Right lobe of liver (tissue), 6 donors: ENCODE results near the gene UTP18. TPM values are rescaled to one million over a fixed set of nuclear protein-coding genes. Genes with fewer than 3 reads are reported as not detected.
A peak's percentile ranks its signal among the peaks of the same experiment; 100 is the strongest.
"Not testable (repeated sequence)": the region's sequence is repeated elsewhere in the genome, so short reads cannot be mapped to it uniquely, and the experiment has no call there.

Experiments used
- ATAC-seq, 4 donors: fragments of 200-7000 bp; cut with Tn5 transposase; one replicate each; pipeline ENCODE4 v1.9.1; 2020; ENCODE audit warnings: mild to moderate bottlenecking in 4 of 4, moderate library complexity in 4 of 4
- DNase-seq, 3 donors: peaks; one replicate each; pipeline ENCODE4 v3.0.0-alpha.2; 2020
- H3K27ac ChIP-seq, 3 donors: fragments of 200-600 bp; one replicate each; pipeline ENCODE4 v1.8.0; 2022
- H3K27me3 ChIP-seq, 2 donors: fragments of 200-600 bp; one replicate each; pipeline ENCODE4 v1.8.0; 2022
- H3K36me3 ChIP-seq, 4 donors: fragments of 200-600 bp; sonication (generic) in 1 of 4; one replicate each; pipeline versions ENCODE4 v1.5.1 to v1.8.0; 2017 to 2022; ENCODE audit warnings: control low read depth in 1 of 4
- H3K4me1 ChIP-seq, 4 donors: fragments of 200-600 bp; sonication (generic) in 1 of 4; one replicate each; pipeline versions ENCODE4 v1.5.1 to v1.8.0; 2017 to 2022; ENCODE audit warnings: control low read depth in 1 of 4
- H3K4me3 ChIP-seq, 3 donors: fragments of 200-600 bp; one replicate each; pipeline ENCODE4 v1.8.0; 2022
- H3K9me3 ChIP-seq, 4 donors: fragments of 200-600 bp; sonication (generic) in 1 of 4; one replicate each; pipeline versions ENCODE4 v1.5.1 to v1.8.0; 2017 to 2022; ENCODE audit warnings: control low read depth in 1 of 4
- POLR2A ChIP-seq: fragments of 450-650 bp; IDR thresholded peaks from one replicate; pipeline ENCODE4 v1.6.1; 2017; ENCODE audit warnings: antibody characterized with exemption, mild to moderate bottlenecking
- WGBS: methylation state at CpG from one replicate; pipeline ENCODE4 v1.1.6; 2018; ENCODE audit warnings: low coverage, low lambda C conversion rate; ENCODE audit not compliant: insufficient coverage; ENCODE audit errors: missing lambda C conversion rate; 5-methylcytosine and 5-hydroxymethylcytosine counted together
- intact Hi-C, 2 donors: fragments of 100-400 bp; cut with DNase I; formaldehyde crosslinking; loops; one replicate each; pipeline versions ENCODE4 v1.11.2 to v1.14.1; 2022
- total RNA-seq, 6 experiments: library from RNA; depleted of rRNA in 2 of 6; stranded (reverse); fragments of >200 nt in 2 of 6; fragmentation: NEBNext Ultra II Directional in 3 of 6; extraction: Animal tissue kit (Norgen Biotek cat#: 25700) in 3 of 6; gene quantifications; one replicate each; pipeline versions ENCODE4 v1.1.0 to v1.2.4, GENCODE V29; 2016 to 2023
- TF ChIP-seq, protein P1 (sequence below), 4 donors: fragments of 200-600 bp in 3 of 4; fragments of 450-650 bp in 1 of 4; IDR thresholded peaks; one replicate each; pipeline versions ENCODE4 v1.5.1 to v1.8.0; 2016 to 2022; ENCODE audit warnings: antibody characterized with exemption in 4 of 4, mild to moderate bottlenecking in 2 of 4
- donor health status: DM: no; HTN: yes; CAD: no.
- donor health status: DM: no; HTN: no; CAD: no.
- donor health status: DM: no; HTN: no; CAD: no.
- donor health status: DM: no; HTN: yes; CAD: no.
- donor health status: DM: no; HTN: yes; CAD: no.

The UTP18 gene
- total RNA-seq, 6 experiments from 2014 or later, result 12.0 to 15.3 (median 13.7) TPM

DNA sequence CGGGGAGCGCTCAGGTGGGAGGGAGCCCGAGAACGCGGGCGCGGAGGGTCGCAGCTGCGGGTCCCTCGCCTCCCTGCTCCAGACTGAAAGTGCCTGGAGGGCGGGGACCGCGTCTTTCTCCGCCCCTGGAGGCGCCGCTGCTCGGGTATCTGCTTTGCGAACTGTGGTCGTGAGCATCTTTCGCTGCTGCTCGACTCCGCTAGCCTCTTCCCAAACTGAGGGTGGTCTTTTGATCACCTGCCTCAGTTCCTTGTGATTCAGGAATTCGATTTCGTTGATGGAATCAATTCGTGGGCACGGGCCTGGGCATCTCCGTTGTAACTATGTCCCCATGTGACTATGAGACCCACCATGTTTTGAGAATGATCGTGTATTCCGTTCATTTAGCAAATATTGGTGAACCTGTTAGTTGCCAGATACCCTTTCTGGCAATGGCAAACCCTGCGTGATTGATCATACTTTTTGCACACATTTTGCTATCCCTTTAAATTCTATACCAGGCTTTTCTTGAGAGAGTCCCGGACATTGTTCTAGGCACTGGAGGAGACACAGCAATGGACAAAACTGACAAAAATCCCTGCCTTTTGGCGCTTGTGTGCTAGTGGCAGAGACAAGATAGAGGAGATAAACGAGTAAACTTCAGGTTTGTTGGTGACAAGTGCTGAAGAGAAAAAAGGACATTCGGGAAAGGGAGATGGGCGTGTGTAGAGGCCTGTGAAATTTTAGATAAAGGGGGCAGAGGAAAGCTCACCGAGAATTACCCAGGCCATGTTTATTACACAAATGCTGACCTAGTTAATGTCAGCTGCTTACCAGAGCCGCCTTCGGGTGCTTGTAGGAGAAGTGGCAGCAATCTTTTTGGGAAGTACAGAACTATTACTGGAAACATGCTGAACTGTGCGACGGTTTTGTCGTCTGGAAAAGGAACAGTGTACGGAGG lies 948 bp downstream of the UTP18 start:
- ATAC-seq (no peak), DNase-seq (peak in 1 of 3 donors; percentile 79)
- WGBS, result 15% methylated on average over 25 of the region's 42 CpGs
- TF ChIP-seq, protein P1, sequence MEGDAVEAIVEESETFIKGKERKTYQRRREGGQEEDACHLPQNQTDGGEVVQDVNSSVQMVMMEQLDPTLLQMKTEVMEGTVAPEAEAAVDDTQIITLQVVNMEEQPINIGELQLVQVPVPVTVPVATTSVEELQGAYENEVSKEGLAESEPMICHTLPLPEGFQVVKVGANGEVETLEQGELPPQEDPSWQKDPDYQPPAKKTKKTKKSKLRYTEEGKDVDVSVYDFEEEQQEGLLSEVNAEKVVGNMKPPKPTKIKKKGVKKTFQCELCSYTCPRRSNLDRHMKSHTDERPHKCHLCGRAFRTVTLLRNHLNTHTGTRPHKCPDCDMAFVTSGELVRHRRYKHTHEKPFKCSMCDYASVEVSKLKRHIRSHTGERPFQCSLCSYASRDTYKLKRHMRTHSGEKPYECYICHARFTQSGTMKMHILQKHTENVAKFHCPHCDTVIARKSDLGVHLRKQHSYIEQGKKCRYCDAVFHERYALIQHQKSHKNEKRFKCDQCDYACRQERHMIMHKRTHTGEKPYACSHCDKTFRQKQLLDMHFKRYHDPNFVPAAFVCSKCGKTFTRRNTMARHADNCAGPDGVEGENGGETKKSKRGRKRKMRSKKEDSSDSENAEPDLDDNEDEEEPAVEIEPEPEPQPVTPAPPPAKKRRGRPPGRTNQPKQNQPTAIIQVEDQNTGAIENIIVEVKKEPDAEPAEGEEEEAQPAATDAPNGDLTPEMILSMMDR (IDR thresholded peaks at IDR 0.05), result no peak
- TF ChIP-seq POLR2A, result no peak
- Histone ChIP-seq H3K27ac (peak overlapping the region; percentile 95 to 97 (median 96)), H3K4me1 (peaks cover 0 to 40% (median 14%) of the 10 kb centered on the region in 4 donors), H3K4me3 (peak overlapping the region; percentile 89 to 99 (median 98)), H3K9me3 (no peaks in the 10 kb centered on the region), H3K36me3 (peaks cover 0 to 13% (median 0%) of the 10 kb centered on the region in 4 donors), H3K27me3 (no peaks in the 10 kb centered on the region)
- intact Hi-C loops, result no loop called here

DNA sequence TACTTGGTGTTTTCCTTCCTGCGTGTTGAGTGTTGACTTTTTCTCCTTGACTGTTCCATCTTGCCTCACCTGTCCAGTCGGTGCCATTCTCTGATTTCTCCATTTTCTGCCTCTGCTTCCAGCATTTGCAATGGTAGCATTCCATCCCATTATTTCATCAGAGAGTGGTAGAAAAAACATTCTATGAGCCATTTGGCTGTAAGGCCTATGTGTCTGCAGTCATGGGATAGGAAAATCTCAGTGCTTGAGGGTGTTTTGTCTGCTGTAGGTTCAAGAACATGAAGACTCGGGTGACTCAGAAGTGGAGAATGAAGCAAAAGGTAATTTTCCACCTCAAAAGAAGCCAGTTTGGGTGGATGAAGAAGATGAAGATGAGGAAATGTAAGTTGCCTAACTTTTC lies 2.7 kb downstream of the UTP18 start:
- H3K27ac ChIP-seq, result no peak overlapping the region
- 98% methylated on average over 3 of the region's 3 CpGs for WGBS
- TF ChIP-seq, protein P1 (IDR thresholded peaks at IDR 0.05), result no peak
- TF ChIP-seq POLR2A, result no peak
- no peak overlapping the region for H3K4me3 ChIP-seq
- H3K9me3 ChIP-seq, result no peaks in the 10 kb centered on the region
- intact Hi-C loops, result no loop called here
- no peak for DNase-seq
- H3K4me1 ChIP-seq, result peaks cover 0 to 23% (median 6%) of the 10 kb centered on the region in 4 donors
- H3K27me3 ChIP-seq, result no peaks in the 10 kb centered on the region
- ATAC-seq, result no peak
- H3K36me3 ChIP-seq, result peaks cover 0 to 18% (median 7%) of the 10 kb centered on the region in 4 donors

DNA sequence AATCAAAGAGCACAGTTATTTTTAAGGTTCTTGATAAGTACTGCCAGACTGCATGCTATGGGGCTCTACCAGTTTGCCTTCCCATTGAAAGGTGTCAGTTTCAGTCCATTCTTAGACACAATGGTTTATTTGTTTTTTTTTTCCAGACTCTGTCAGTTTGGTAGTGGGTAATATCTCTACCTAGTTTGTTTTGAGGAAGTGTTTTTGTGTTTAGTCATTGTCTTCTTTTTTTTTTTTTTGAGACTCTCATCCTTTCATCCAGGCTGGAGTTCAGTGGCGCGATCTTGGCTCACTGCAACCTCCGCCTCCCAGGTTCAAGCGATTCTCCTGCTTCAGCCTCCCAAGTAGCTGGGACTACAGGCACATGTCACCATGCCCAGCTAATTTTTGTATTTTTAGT lies 4.1 kb downstream of the UTP18 start:
- 89% methylated on average over 4 of the region's 4 CpGs for WGBS
- H3K27ac ChIP-seq, intact Hi-C loops, H3K4me3 ChIP-seq, H3K9me3 ChIP-seq, H3K27me3 ChIP-seq, ATAC-seq, DNase-seq: not testable (repeated sequence)
- H3K4me1 ChIP-seq, result peaks cover 0 to 13% (median 2%) of the 10 kb centered on the region in 4 donors
- H3K36me3 ChIP-seq, result peaks cover 0 to 31% (median 7%) of the 10 kb centered on the region in 4 donors

DNA sequence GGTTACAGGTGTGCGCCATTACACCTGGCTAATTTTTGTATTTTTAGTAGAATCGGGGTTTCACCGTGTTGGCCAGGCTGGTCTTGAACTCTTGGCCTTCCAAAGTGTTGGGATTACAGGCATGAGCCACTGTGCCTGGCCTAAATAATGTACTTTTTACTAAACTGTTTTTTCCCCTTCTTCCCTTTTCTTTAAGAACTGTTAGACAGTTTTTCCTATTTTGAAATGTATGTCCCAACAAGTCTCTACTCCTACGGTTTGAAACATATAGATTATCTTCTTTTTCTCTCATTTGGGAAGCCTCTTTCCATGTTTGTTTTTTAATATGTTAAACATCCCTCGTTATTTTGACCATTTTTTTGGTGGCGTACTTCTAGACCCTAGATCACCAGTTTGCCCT lies 9.6 kb downstream of the UTP18 start:
- Histone ChIP-seq H3K4me1 (no peaks in the 10 kb centered on the region), H3K36me3 (peaks cover 0 to 46% (median 7%) of the 10 kb centered on the region in 4 donors), H3K27ac (no peak overlapping the region), H3K27me3 (no peaks in the 10 kb centered on the region), H3K4me3 (no peak overlapping the region), H3K9me3 (no peaks in the 10 kb centered on the region)
- 93% methylated on average over 6 of the region's 6 CpGs for WGBS
- TF ChIP-seq, protein P1 (IDR thresholded peaks at IDR 0.05), result no peak
- no peak for TF ChIP-seq POLR2A
- intact Hi-C loops, result no loop called here
- DNase-seq (no peak), ATAC-seq (no peak)

DNA sequence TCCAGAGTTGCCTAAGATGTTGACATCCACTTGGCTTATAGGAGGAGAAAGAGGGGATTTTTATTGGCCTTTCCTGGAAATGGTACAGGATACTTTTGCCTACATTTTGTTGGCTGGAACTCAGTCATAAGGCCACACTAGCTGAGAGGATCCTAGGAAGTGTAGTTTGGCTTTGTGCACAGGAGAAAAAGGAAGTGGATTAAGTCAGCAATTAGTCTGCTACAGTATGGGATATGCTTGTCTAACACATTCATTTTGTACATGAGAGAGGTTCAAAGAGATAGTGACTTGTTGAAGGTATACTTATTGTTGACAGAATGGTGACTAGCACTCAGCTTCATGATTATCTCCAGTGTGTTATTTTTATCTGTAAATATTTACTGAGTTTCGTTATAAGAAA lies 10.3 kb downstream of the UTP18 start:
- intact Hi-C loops, result no loop called here
- H3K4me3 ChIP-seq, result no peak overlapping the region
- no peaks in the 10 kb centered on the region for H3K9me3 ChIP-seq
- 27% methylated on average over 1 of the region's 1 CpG for WGBS
- no peaks in the 10 kb centered on the region for H3K27me3 ChIP-seq
- DNase-seq (no peak), ATAC-seq (peak in 2 of 4 donors; percentile 25 to 31)
- peaks cover 0 to 50% (median 7%) of the 10 kb centered on the region in 4 donors for H3K36me3 ChIP-seq
- no peaks in the 10 kb centered on the region for H3K4me1 ChIP-seq
- H3K27ac ChIP-seq, result no peak overlapping the region
- TF ChIP-seq, protein P1 (IDR thresholded peaks at IDR 0.05), result no peak
- TF ChIP-seq POLR2A, result no peak
